Osteocyte (in vitro differentiated cells): Measurements from ENCODE around the gene RBM26. TPM values are rescaled to one million over a fixed set of nuclear protein-coding genes. Genes with fewer than 3 reads are reported as not detected.

ENCODE experiments used
- DNase-seq: peaks from one replicate; pipeline ENCODE4 v3.0.0; 2021; ENCODE audit warnings: mixed read lengths; ENCODE audit not compliant: unreplicated experiment; ENCODE audit errors: extremely low spot score
- H3K27ac Mint-ChIP-seq: one replicate; pipeline ENCODE4 v1.8.0; 2021; ENCODE audit warnings: mild to moderate bottlenecking, mixed read lengths; ENCODE audit not compliant: unreplicated experiment
- H3K27me3 Mint-ChIP-seq: one replicate; pipeline ENCODE4 v1.8.0; 2021; ENCODE audit warnings: mixed read lengths; ENCODE audit not compliant: unreplicated experiment
- H3K36me3 Mint-ChIP-seq: one replicate; pipeline ENCODE4 v1.8.0; 2021; ENCODE audit warnings: mixed read lengths; ENCODE audit not compliant: unreplicated experiment
- H3K4me1 Mint-ChIP-seq: one replicate; pipeline ENCODE4 v1.8.0; 2021; ENCODE audit warnings: mixed read lengths; ENCODE audit not compliant: unreplicated experiment
- H3K4me3 Mint-ChIP-seq: one replicate; pipeline ENCODE4 v1.8.0; 2021; ENCODE audit warnings: mild to moderate bottlenecking, moderate library complexity, mixed read lengths; ENCODE audit not compliant: unreplicated experiment
- H3K9me3 Mint-ChIP-seq: one replicate; pipeline ENCODE4 v1.8.0; 2021; ENCODE audit warnings: mixed read lengths; ENCODE audit not compliant: unreplicated experiment
- total RNA-seq: library from RNA; stranded (reverse); gene quantifications from 2 replicates; pipeline ENCODE4 v1.2.1, GENCODE V29; 2021
- TF ChIP-seq, protein P1 (sequence below): fragments of 200-600 bp; sonication (generic); IDR thresholded peaks from 2 replicates; pipeline ENCODE4 v1.5.0; 2021; ENCODE audit warnings: antibody characterized with exemption, mild to moderate bottlenecking, moderate library complexity

Gene RBM26
- total RNA-seq, 1 donor from 2014 or later = 38.3 TPM

DNA sequence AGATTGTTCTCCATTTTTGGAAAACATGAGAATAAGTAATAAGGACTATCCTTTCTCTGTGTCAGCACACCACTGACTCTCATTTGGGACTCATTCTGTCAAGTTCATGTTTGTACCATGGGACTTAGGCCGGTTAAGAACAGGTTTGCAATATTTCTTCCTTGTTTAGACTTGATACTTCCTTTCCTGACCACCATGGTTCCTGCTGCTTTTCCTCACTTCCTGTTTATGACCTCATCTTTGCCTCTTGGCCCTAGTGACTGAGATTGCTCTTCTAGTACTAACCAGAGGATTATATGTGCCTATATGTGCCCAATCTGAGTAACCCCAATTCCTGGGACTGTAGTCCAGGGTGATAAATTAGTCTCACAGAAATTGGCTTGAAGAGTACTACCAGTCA lies 42.4 kb upstream of the RBM26 start:
- no peaks in the 10 kb centered on the region for H3K36me3 Mint-ChIP-seq
- no peaks in the 10 kb centered on the region for H3K9me3 Mint-ChIP-seq
- peaks cover 6% of the 10 kb centered on the region for H3K4me1 Mint-ChIP-seq
- TF ChIP-seq, protein P1, sequence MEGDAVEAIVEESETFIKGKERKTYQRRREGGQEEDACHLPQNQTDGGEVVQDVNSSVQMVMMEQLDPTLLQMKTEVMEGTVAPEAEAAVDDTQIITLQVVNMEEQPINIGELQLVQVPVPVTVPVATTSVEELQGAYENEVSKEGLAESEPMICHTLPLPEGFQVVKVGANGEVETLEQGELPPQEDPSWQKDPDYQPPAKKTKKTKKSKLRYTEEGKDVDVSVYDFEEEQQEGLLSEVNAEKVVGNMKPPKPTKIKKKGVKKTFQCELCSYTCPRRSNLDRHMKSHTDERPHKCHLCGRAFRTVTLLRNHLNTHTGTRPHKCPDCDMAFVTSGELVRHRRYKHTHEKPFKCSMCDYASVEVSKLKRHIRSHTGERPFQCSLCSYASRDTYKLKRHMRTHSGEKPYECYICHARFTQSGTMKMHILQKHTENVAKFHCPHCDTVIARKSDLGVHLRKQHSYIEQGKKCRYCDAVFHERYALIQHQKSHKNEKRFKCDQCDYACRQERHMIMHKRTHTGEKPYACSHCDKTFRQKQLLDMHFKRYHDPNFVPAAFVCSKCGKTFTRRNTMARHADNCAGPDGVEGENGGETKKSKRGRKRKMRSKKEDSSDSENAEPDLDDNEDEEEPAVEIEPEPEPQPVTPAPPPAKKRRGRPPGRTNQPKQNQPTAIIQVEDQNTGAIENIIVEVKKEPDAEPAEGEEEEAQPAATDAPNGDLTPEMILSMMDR = no peak
- H3K4me3 Mint-ChIP-seq = no peak overlapping the region
- DNase-seq = no peak
- no peak overlapping the region for H3K27ac Mint-ChIP-seq
- peaks cover 15% of the 10 kb centered on the region for H3K27me3 Mint-ChIP-seq

DNA sequence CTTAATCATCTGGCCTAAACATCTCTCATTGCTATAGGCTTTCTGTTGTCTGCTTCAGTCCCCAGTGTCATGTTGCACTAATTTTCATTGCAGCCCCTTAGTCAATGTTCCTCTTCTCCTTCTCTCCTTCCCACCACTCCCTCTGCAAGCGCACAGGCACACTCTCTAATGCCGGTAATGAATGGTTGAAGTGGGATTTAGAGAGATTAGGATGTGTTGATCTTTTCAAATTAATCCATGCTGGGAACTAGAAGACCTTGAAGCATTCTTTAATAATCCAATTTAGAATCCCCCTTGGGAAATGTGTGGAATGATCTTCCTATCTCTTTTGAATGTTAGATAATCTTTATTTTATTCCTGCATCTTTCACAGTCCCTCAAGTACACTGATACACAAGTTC lies 41.7 kb upstream of the RBM26 start:
- peaks cover 13% of the 10 kb centered on the region for H3K27me3 Mint-ChIP-seq
- TF ChIP-seq, protein P1 = no peak
- no peak overlapping the region for H3K4me3 Mint-ChIP-seq
- no peaks in the 10 kb centered on the region for H3K9me3 Mint-ChIP-seq
- H3K4me1 Mint-ChIP-seq = peaks cover 6% of the 10 kb centered on the region
- no peak overlapping the region for H3K27ac Mint-ChIP-seq
- DNase-seq = no peak
- no peaks in the 10 kb centered on the region for H3K36me3 Mint-ChIP-seq

DNA sequence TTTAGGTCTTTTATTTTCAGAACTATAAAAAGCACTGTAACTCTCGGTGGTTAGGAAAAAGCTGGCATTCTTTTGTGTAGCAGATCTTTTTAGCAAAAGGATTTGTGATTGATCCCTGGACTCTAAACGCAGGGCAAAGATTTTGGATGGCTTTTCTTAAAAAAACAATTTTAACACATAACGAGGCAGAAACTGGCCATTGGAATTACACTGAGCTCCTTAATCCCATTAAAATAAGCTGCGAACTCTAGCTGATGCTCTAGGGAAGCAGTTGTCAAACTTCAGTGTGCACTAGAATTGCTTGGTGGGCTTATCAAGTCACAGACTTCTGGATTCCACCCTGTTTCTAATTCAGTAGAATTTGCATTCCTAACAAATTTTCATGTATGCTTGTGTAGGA lies 41.1 kb upstream of the RBM26 start:
- no peak overlapping the region for H3K27ac Mint-ChIP-seq
- H3K4me1 Mint-ChIP-seq = peaks cover 6% of the 10 kb centered on the region
- no peaks in the 10 kb centered on the region for H3K9me3 Mint-ChIP-seq
- no peak for DNase-seq
- H3K4me3 Mint-ChIP-seq = no peak overlapping the region
- H3K27me3 Mint-ChIP-seq = peaks cover 13% of the 10 kb centered on the region
- TF ChIP-seq, protein P1 = no peak
- H3K36me3 Mint-ChIP-seq = no peaks in the 10 kb centered on the region

DNA sequence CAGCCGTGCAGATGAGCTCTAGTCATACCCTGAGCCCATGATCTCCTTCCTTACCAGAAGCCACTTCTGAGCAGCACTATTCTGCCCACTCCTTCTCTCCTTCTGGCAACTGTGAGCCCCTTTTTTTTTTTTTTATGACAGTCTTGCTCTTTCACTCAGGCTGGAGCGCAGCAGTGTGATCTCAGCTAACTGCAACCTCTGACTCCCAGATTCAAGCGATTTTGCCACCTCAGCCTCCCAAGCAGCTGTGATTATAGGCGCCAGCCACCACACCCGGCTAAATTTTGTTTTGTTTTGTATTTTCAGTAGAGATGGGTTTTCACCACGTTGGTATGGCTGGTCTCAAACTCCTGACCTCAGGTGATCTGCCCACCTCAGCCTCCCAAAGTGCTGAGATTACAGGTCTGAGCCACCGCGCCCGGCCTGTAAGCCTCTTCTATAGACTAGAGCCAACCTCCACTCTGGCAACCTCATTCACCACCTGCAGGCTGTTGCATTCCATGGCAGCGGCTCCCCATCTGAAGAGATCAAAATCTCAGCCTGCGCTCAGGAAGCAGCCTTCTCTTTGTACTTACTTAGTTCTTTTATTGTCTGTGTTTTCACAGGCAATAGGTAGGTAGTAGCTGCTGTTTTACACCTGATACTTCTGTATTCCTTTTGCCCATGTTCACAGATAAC lies 40.1 kb upstream of the RBM26 start:
- no peaks in the 10 kb centered on the region for H3K36me3 Mint-ChIP-seq
- DNase-seq = no peak
- no peaks in the 10 kb centered on the region for H3K9me3 Mint-ChIP-seq
- H3K27me3 Mint-ChIP-seq = peaks cover 13% of the 10 kb centered on the region
- TF ChIP-seq, protein P1 = no peak
- H3K4me3 Mint-ChIP-seq = no peak overlapping the region
- no peak overlapping the region for H3K27ac Mint-ChIP-seq
- H3K4me1 Mint-ChIP-seq = no peaks in the 10 kb centered on the region

DNA sequence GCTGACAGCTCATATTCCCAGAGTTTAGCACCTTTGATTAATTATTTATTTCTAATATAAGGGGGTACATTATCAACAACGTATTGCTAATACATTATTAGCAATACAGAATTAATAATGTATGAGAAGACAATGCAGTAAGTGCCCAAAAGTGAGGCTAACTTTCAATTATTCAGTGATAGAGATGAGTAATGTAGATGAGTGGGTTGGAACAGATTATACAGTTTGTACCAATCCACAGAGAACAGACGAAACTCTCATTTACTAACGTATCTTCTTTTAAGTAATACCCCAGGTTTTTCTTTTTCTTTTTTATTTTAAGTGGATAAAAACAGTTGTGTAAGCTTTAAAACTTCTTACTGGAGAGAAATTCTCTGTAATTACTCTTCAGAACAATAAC lies 36.7 kb upstream of the RBM26 start:
- Mint-ChIP-seq H3K27ac (no peak overlapping the region), H3K4me1 (no peaks in the 10 kb centered on the region), H3K9me3 (no peaks in the 10 kb centered on the region), H3K27me3 (peaks cover 10% of the 10 kb centered on the region), H3K36me3 (no peaks in the 10 kb centered on the region), H3K4me3 (no peak overlapping the region)
- no peak for DNase-seq
- TF ChIP-seq, protein P1 = no peak
